Mucosa of gallbladder (tissue), 1 donor: ENCODE measurements around the gene NPIPB4. TPM values are rescaled to one million over a fixed set of nuclear protein-coding genes. Genes with fewer than 3 reads are reported as not detected.

ENCODE experiments used
- total RNA-seq: library from RNA; stranded (reverse); gene quantifications from one replicate; pipeline ENCODE4 v1.2.1, GENCODE V29; 2021
- donor health status: DM: no; HTN: no; CAD: no.

NPIPB4 gene
- total RNA-seq, 1 donor from 2014 or later, result 98.3 TPM

Other genes starting within 250 kb of the NPIPB4 start
- gene IGSF6, start 205.1 kb downstream of the NPIPB4 start, total RNA-seq, result 11.5 TPM
- gene OTOA, start 193.8 kb downstream of the NPIPB4 start, total RNA-seq, result 0.46 TPM
- gene UQCRC2, start 95.6 kb upstream of the NPIPB4 start, total RNA-seq, result 235 TPM
- not detected for gene PDZD9, start 143.4 kb upstream of the NPIPB4 start, total RNA-seq
- gene MOSMO, start 150.4 kb upstream of the NPIPB4 start, total RNA-seq, result 11.3 TPM
- gene VWA3A, start 234.8 kb upstream of the NPIPB4 start, total RNA-seq, result 0.32 TPM